Measurements from ENCODE around the gene C19orf81.
"Not testable (repeated sequence)": the region's sequence is repeated elsewhere in the genome, so short reads cannot be mapped to it uniquely, and the experiment has no call there.

The C19orf81 gene

GRCh38 chr19:50649433-50650391 is at the start of gene C19orf81:
C19orf81 (plus strand) TSS chr19:50649445; CDS start chr19:50649445, 0 bp downstream.
- peak; percentile 51 for DNase-seq

DNA sequence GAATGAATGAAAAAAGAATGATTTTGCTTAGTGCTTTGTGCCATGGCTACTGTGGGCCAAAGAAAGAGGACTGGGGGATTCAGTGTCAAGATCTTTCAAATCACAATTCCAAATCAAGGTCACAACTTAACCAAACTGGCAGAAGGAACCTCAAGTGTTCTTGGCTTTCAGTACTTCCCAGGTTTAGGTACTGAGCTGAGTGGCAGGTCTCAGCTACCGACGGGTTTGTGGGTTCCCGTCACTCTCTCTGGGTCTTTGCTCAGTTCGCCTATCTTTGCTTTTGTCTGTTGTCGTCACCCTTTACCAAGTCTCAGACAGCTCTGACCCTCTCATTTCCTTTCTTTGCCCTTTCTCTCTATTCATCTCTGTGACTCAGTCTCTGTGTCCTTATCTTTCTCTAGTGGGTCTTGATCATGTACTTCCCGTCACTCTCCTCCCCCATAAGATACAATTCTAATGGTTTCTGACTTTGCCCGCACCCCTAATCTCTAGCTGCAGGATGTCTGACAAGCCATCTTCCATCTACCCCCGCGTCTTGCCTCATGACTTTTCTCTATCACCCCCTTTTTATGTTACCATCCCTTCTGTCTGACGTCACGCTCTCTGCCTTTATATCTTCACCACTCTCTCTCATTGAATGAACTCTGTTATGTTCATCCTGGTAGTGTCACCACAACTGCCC is 47.7 kb upstream of the C19orf81 start:
- DNase-seq: no peak

DNA sequence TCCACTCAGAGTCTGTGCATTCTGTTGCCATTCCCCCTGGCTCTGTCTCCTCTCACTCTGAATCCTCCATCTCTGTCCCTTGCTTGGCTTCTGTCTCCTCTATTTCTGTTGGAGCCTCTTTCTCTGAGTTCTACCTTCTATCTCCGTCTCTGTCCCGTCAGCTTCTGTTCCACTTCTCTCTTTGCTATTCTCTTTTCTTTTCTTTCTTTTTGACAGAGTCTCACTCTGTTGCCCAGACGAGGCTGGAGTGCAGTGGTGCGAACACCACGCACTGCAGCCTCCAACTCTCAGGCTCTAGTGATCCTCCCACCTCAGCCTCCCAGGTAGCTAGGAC is 47.2 kb upstream of the C19orf81 start:
- DNase-seq: no peak

- no peak for DNase-seq
Measured at GRCh38 chr19:50602496-50602895, 46.7 kb upstream of the C19orf81 start.

DNA sequence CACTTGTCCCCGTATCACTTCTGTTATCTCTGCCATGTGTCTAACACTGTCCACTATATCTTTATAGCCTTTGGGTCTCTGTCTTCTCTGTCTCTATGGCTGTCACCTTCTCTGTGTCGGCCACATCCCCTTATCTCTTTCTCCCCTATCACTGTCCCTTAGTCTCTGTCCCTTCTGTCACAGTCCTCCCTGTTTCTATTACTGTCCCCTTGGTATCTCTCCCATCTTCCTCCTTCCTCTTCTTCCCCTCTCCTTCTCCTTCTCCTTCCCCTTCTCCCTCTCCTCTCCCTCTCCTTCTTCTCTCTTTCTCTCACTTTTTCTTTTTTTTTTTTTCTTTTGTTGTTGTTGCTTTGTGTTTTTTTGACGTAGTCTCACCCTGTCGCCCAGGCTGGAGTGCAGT is 46.3 kb upstream of the C19orf81 start:
- DNase-seq: no peak

- not testable (repeated sequence) for DNase-seq
Measured at GRCh38 chr19:50604264-50605073, 44.8 kb upstream of the C19orf81 start.

DNA sequence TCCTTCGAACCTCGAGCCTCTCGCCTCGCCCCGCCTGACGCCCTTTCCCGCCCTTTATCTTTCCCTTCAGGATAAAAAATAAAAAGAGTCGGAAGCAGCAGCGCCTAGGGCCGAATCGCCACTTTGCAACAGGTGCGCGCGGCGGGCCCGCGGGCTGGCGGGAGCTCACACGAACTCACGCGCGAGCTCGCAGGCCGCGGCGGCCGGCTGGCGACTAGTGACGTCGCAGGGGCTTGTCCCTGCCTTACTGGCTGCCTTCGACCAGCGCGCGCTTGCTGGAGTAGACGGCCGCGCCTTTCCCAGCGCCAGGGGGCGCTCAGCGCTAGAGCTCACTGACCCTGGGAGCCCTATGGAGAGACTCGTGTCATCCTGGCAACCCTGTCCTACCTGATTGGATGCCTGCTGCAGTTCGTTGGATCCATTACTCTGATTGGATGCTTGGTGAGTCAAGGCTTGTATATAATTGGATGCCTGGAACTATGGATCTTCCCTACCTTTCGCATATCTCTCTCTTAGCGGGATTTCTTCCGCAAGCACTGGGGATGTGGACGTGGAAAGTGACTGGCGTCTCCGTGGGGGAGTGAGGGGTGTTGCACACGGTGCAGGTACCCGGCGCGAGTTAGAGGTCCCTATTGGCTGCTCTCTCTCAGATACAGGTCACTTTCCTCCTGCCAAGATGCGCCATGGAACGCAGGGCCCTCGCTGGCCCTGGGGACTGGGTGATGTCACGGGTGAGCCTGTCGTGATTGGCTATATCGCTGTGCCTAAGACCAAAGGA is 43.0 kb upstream of the C19orf81 start:
- DNase-seq: peak; percentile 4

GRCh38 chr19:50607388-50607787 is 41.9 kb upstream of the C19orf81 start:
- no peak for DNase-seq

- peak; percentile 86 for DNase-seq
Measured at GRCh38 chr19:50607874-50608785, 41.1 kb upstream of the C19orf81 start.

DNA sequence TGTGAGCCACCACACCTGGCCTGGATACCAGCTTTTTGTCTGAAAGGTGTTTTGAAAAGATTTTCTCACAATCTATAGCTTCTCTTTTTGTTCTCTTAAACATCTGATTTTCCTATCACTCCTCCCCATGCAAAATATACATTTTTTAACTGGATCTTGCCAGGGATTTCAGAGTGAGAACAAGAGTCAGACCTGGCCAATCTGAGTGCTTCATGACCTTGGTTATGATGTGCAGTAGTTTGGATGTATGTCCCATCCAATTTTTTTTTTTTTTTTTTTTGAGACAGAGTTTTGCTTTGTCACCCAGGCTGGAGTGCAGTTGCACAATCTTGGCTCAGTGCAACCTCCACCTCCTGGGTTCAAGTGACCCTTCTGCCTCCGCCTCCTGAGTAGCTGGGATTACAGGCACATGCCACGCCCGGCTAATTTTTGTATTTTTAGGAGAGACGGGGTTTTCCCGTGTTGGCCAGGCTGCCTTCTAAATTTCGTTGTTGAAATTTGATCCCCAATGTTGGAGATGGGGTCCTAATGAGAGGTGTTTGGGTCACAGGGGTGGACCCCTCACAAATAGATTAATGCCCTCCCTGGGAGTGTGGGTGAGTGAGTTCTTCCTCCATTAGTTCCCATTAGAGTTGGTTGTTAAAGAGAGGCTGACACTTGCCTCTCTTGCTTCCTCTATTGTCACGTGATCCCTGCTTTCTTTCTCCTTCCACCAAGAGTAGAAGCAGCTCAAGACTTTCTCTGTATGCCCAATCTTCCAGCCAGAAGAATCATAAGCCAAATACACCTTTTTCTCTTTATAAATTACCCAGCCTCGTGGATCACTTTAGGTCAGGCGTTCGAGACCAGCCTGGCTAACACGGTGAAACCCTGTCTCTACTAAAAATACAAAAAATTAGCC is 36.5 kb upstream of the C19orf81 start:
- DNase-seq: not testable (repeated sequence)

- DNase-seq: not testable (repeated sequence)
Measured at GRCh38 chr19:50618379-50618778, 30.9 kb upstream of the C19orf81 start.

DNA sequence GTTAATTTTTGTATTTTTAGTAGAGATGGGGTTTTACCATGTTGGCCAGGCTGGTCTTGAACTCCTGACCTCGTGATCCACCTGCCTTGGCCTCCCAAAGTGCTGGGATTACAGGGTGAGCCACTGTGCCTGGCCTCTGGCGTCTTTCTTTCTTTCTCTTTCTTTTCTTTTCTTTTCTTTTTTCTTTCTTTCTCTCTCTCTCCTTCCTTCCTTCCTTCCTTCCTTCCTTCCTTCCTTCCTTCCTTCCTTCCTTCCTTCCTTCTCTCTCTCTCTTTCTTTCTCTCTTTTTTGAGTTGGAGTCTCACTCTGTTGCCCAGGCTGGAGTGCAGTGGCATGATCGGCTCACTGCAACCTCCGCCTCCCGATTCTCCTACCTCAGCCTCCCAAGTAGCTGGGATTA is 30.1 kb upstream of the C19orf81 start:
- DNase-seq: not testable (repeated sequence)

DNA sequence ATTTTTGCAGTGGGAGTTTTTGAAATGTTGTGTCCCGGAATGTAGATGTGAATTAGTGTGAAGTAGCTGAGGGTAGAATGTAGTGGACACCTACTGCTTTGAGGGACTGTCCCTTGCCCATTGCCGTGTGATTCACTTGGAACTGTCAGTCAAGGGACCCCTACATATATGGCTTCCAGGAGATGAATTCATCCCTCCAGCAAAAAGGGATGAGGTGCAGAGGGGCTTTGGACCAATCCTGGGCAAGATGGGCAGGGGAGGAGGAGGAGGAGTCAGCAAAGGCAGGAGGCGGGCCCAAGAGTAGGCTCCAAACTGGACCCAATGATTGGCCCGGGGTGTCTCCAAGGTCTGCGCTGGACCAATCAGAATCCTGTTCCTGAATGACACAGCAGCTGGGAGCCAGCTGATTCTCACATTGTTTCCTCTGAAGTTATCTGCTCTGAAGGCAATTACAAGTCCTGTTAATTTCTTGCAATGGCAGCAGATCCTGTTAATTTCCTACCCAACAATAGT is 28.8 kb upstream of the C19orf81 start:
- DNase-seq: not testable (repeated sequence)

GRCh38 chr19:50624949-50625600 is 24.2 kb upstream of the C19orf81 start:
- no peak for DNase-seq

- DNase-seq: no peak
Measured at GRCh38 chr19:50626011-50626410, 23.2 kb upstream of the C19orf81 start.

DNA sequence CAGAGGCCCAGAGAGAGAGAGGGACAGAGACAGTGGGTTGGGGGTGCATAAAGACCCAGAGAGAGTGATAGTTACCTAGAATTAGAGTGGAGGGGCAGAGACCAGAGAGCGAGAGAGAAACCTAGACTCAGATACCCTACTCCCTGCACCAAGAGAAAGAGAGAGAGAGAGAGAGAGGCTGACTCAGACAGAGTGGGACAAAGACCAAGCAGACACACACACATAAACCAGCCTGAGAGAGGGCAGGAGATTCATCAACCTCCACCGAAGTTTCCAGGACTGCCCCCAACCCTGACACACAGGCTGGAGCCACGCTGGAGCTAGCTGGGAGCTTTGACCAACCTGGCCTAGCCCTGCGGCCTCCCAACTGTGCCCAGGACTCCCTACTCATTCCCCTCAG is 22.4 kb upstream of the C19orf81 start:
- DNase-seq: no peak

DNA sequence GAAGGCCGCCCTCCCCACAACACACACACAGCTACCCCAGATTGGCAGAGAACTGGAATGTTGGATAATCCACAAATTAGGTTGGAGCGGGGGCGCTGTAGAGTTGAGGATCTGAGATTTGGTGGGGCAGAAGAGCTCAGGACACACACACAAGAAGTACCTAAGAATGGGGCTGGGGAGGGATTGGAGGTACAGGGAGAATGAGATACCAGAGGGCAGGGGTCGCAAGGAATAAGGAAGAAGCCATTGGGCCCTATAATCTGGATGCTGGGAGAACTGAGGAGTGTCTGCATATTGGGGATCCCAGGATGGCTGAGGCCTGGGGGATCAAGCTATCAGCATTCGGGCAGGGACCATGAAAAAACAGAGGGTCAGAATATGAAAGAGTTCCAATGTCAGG is 21.1 kb upstream of the C19orf81 start:
- DNase-seq: no peak

- DNase-seq: no peak
Measured at GRCh38 chr19:50628551-50628950, 20.7 kb upstream of the C19orf81 start.

- DNase-seq: no peak
Measured at GRCh38 chr19:50629194-50629593, 20.1 kb upstream of the C19orf81 start.
